IPS-18a (cell line): ENCODE results near the gene LSM14B.
A peak's percentile ranks its signal among the peaks of the same experiment; 100 is the strongest.
"Not testable (repeated sequence)": the region's sequence is repeated elsewhere in the genome, so short reads cannot be mapped to it uniquely, and the experiment has no call there.

Experiments used
- H3K27ac ChIP-seq: one replicate; pipeline ENCODE4 v1.5.1; 2013; ENCODE audit warnings: low read length
- H3K27me3 ChIP-seq: one replicate; pipeline ENCODE4 v1.6.1; 2013; ENCODE audit warnings: mild to moderate bottlenecking, low read length; ENCODE audit not compliant: control insufficient read depth, insufficient read depth
- H3K36me3 ChIP-seq: one replicate; pipeline ENCODE4 v1.6.1; 2013; ENCODE audit warnings: low read depth, low read length; ENCODE audit not compliant: control insufficient read depth
- H3K4me1 ChIP-seq: one replicate; pipeline ENCODE4 v1.6.1; 2013; ENCODE audit warnings: low read depth, low read length; ENCODE audit not compliant: control insufficient read depth
- H3K4me3 ChIP-seq: one replicate; pipeline ENCODE4 v1.5.1; 2013; ENCODE audit warnings: low read length
- H3K9ac ChIP-seq: one replicate; pipeline ENCODE4 v1.6.1; 2013; ENCODE audit warnings: mild to moderate bottlenecking, low read length, moderate library complexity
- H3K9me3 ChIP-seq: one replicate; pipeline ENCODE4 v1.6.1; 2013; ENCODE audit warnings: low read depth, low read length; ENCODE audit not compliant: control insufficient read depth

The LSM14B gene

GRCh38 chr20:62121776-62122653 is at the start of gene LSM14B:
TSS of gene LSM14B (plus strand) at chr20:62122475. CDS start at chr20:62122667, 192 bp downstream.
- Histone ChIP-seq H3K4me3 (peak within 1 kb of the TSS; percentile 69), H3K9me3 (no peaks in the 10 kb centered on the region), H3K27me3 (no peaks in the 10 kb centered on the region), H3K36me3 (peaks cover 29% of the 10 kb centered on the region), H3K27ac (no peak within 1 kb of the TSS), H3K9ac (peak within 1 kb of the TSS; percentile 68), H3K4me1 (peaks cover 5% of the 10 kb centered on the region)

- H3K27ac ChIP-seq: no peak overlapping the region
- H3K9me3 ChIP-seq: peaks cover 8% of the 10 kb centered on the region
- H3K9ac ChIP-seq: no peak overlapping the region
- no peaks in the 10 kb centered on the region for H3K36me3 ChIP-seq
- H3K4me1 ChIP-seq: no peaks in the 10 kb centered on the region
- no peak overlapping the region for H3K4me3 ChIP-seq
- no peaks in the 10 kb centered on the region for H3K27me3 ChIP-seq
Measured at GRCh38 chr20:62073323-62073722, 49.0 kb upstream of the LSM14B start.

GRCh38 chr20:62079166-62079565 is 43.1 kb upstream of the LSM14B start:
- H3K9me3 ChIP-seq: peaks cover 8% of the 10 kb centered on the region
- H3K4me3 ChIP-seq: no peak overlapping the region
- H3K36me3 ChIP-seq: no peaks in the 10 kb centered on the region
- no peaks in the 10 kb centered on the region for H3K27me3 ChIP-seq
- no peaks in the 10 kb centered on the region for H3K4me1 ChIP-seq
- H3K27ac ChIP-seq: no peak overlapping the region
- no peak overlapping the region for H3K9ac ChIP-seq

GRCh38 chr20:62080249-62080990 is 41.9 kb upstream of the LSM14B start:
- Histone ChIP-seq H3K4me3 (no peak overlapping the region), H3K9ac (no peak overlapping the region), H3K27me3 (no peaks in the 10 kb centered on the region), H3K27ac (no peak overlapping the region), H3K36me3 (no peaks in the 10 kb centered on the region), H3K4me1 (no peaks in the 10 kb centered on the region), H3K9me3 (peaks cover 8% of the 10 kb centered on the region)

- Histone ChIP-seq H3K9me3 (no peaks in the 10 kb centered on the region), H3K27ac (no peak overlapping the region), H3K4me3 (no peak overlapping the region), H3K27me3 (no peaks in the 10 kb centered on the region), H3K36me3 (no peaks in the 10 kb centered on the region), H3K9ac (no peak overlapping the region), H3K4me1 (no peaks in the 10 kb centered on the region)
Measured at GRCh38 chr20:62083312-62083711, 39.0 kb upstream of the LSM14B start.

GRCh38 chr20:62084224-62084623 is 38.1 kb upstream of the LSM14B start:
- H3K27me3 ChIP-seq, H3K36me3 ChIP-seq, H3K4me1 ChIP-seq, H3K9me3 ChIP-seq, H3K4me3 ChIP-seq, H3K27ac ChIP-seq, H3K9ac ChIP-seq: not testable (repeated sequence)

GRCh38 chr20:62085206-62085605 is 37.1 kb upstream of the LSM14B start:
- Histone ChIP-seq H3K9me3 (no peaks in the 10 kb centered on the region), H3K4me3 (no peak overlapping the region), H3K27ac (no peak overlapping the region), H3K27me3 (no peaks in the 10 kb centered on the region), H3K4me1 (no peaks in the 10 kb centered on the region), H3K36me3 (no peaks in the 10 kb centered on the region), H3K9ac (no peak overlapping the region)

- Histone ChIP-seq H3K4me1 (no peaks in the 10 kb centered on the region), H3K9me3 (no peaks in the 10 kb centered on the region), H3K36me3 (no peaks in the 10 kb centered on the region), H3K27me3 (no peaks in the 10 kb centered on the region), H3K9ac (no peak overlapping the region), H3K27ac (no peak overlapping the region), H3K4me3 (no peak overlapping the region)
Measured at GRCh38 chr20:62087227-62087626, 35.0 kb upstream of the LSM14B start.

GRCh38 chr20:62087632-62088031 is 34.6 kb upstream of the LSM14B start:
- Histone ChIP-seq H3K9ac (no peak overlapping the region), H3K27me3 (no peaks in the 10 kb centered on the region), H3K9me3 (no peaks in the 10 kb centered on the region), H3K4me3 (no peak overlapping the region), H3K27ac (no peak overlapping the region), H3K36me3 (no peaks in the 10 kb centered on the region), H3K4me1 (no peaks in the 10 kb centered on the region)

GRCh38 chr20:62088258-62089127 is 33.8 kb upstream of the LSM14B start:
- no peak overlapping the region for H3K9ac ChIP-seq
- no peaks in the 10 kb centered on the region for H3K9me3 ChIP-seq
- no peak overlapping the region for H3K4me3 ChIP-seq
- no peak overlapping the region for H3K27ac ChIP-seq
- no peaks in the 10 kb centered on the region for H3K27me3 ChIP-seq
- no peaks in the 10 kb centered on the region for H3K4me1 ChIP-seq
- no peaks in the 10 kb centered on the region for H3K36me3 ChIP-seq

- Histone ChIP-seq H3K9ac (no peak overlapping the region), H3K27me3 (no peaks in the 10 kb centered on the region), H3K4me1 (no peaks in the 10 kb centered on the region)
Measured at GRCh38 chr20:62089393-62089792, 32.9 kb upstream of the LSM14B start.

More at GRCh38 chr20:62089393-62089792, 32.9 kb upstream of the LSM14B start:
- H3K27ac ChIP-seq: no peak overlapping the region
- no peaks in the 10 kb centered on the region for H3K36me3 ChIP-seq
- no peak overlapping the region for H3K4me3 ChIP-seq
- no peaks in the 10 kb centered on the region for H3K9me3 ChIP-seq
